H1 (cell line): ENCODE data around the gene CD300LF. TPM values are rescaled to one million over a fixed set of nuclear protein-coding genes. Genes with fewer than 3 reads are reported as not detected.

Experiments
- CTCF ChIA-PET: fragments of 300-600 bp; sonication (Branson Sonifier 250); formaldehyde crosslinking; loops from one replicate; lab custom pipeline; 2021; ENCODE audit not compliant: partially characterized antibody; lab: Charles Lee
- POLR2A ChIA-PET: fragments of 300-600 bp; sonication (Branson Sonifier 250); formaldehyde crosslinking; loops from one replicate; lab custom pipeline; 2021; ENCODE audit warnings: inconsistent platforms; ENCODE audit not compliant: partially characterized antibody; lab: Charles Lee
- DNase-seq, 2 experiments: peaks; one replicate each; pipeline versions ENCODE4 v3.0.0 to v3.0.0-alpha.2; 2010 to 2022; ENCODE audit warnings: low spot score in 2 of 2, low read depth in 1 of 2, mixed read lengths in 1 of 2
- FAIRE-seq: peaks from 2 replicates; lab custom pipeline; 2011; peaks lifted over from hg19 to GRCh38; lab: Jason Lieb, UNC
- H2AFZ ChIP-seq: 2 replicates; pipeline ENCODE4 v1.8.1; 2012; ENCODE audit warnings: low read length, inconsistent platforms
- H2AK5ac ChIP-seq: 2 replicates; pipeline ENCODE4 v1.6.1; 2013; ENCODE audit warnings: low read depth, low read length
- H2BK120ac ChIP-seq: replicated peaks from 2 replicates; pipeline ENCODE3; 2013; ENCODE audit warnings: low read depth, low read length, inconsistent platforms
- H2BK12ac ChIP-seq: 2 replicates; pipeline ENCODE4 v1.6.1; 2013; ENCODE audit warnings: low read depth, low read length
- H2BK15ac ChIP-seq: 2 replicates; pipeline ENCODE4 v1.6.1; 2013; ENCODE audit warnings: low read length
- H2BK20ac ChIP-seq: 2 replicates; pipeline ENCODE4 v1.6.1; 2013; ENCODE audit warnings: low read length
- H2BK5ac ChIP-seq: 2 replicates; pipeline ENCODE4 v1.6.1; 2013; ENCODE audit warnings: low read depth, low read length
- H3K14ac ChIP-seq: 2 replicates; pipeline ENCODE4 v1.6.1; 2013; ENCODE audit warnings: inconsistent platforms; ENCODE audit not compliant: insufficient read length
- H3K18ac ChIP-seq: 2 replicates; pipeline ENCODE4 v1.6.1; 2013; ENCODE audit warnings: low read length; ENCODE audit errors: extremely low read depth
- H3K23ac ChIP-seq: 2 replicates; pipeline ENCODE4 v1.6.1; 2013; ENCODE audit warnings: inconsistent platforms; ENCODE audit not compliant: insufficient read length
- H3K23me2 ChIP-seq: 2 replicates; pipeline ENCODE4 v1.6.1; 2013; ENCODE audit warnings: low read depth, low read length
- H3K27ac ChIP-seq: 2 replicates; pipeline ENCODE4 v1.6.1; 2011; ENCODE audit warnings: low read depth, low read length, inconsistent platforms
- H3K27me3 ChIP-seq, 4 experiments: replicated peaks in 1 of 4; 1 replicate in 1 of 4; 2 replicates in 3 of 4; pipeline versions ENCODE4 v1.6.1 to v1.8.1; 2011 to 2013; ENCODE audit warnings: low read length in 3 of 4, mild to moderate bottlenecking in 3 of 4, inconsistent platforms in 2 of 4, mixed read lengths in 2 of 4, moderate library complexity in 1 of 4; ENCODE audit not compliant: control insufficient read depth in 3 of 4, insufficient read depth in 3 of 4; ENCODE audit errors: extremely low read depth in 1 of 4
- H3K36me3 ChIP-seq, 4 experiments: 2 replicates each; pipeline versions ENCODE4 v1.6.1 to v1.8.1; 2011 to 2013; ENCODE audit warnings: mild to moderate bottlenecking in 4 of 4, low read length in 3 of 4, moderate library complexity in 2 of 4, control low read depth in 1 of 4, inconsistent platforms in 1 of 4; ENCODE audit not compliant: insufficient read depth in 4 of 4, control insufficient read depth in 2 of 4
- H3K4ac ChIP-seq: replicated peaks from 2 replicates; pipeline ENCODE3; 2013; ENCODE audit warnings: low read length, low read depth, mixed read lengths, inconsistent platforms; ENCODE audit not compliant: insufficient read length
- H3K4me1 ChIP-seq, 4 experiments: replicated peaks in 1 of 4; 1 replicate in 1 of 4; 2 replicates in 3 of 4; pipeline versions ENCODE4 v1.6.1 to v1.8.1; 2011 to 2013; ENCODE audit warnings: low read length in 3 of 4, inconsistent platforms in 2 of 4, mixed read lengths in 1 of 4; ENCODE audit not compliant: insufficient read depth in 4 of 4, control insufficient read depth in 3 of 4
- H3K4me2 ChIP-seq, 2 experiments: 2 replicates each; pipeline versions ENCODE4 v1.6.1 to v1.8.1; 2011 to 2013; ENCODE audit warnings: low read depth in 2 of 2, low read length in 2 of 2, control low read depth in 1 of 2, inconsistent platforms in 1 of 2, mild to moderate bottlenecking in 1 of 2; ENCODE audit not compliant: insufficient read depth in 1 of 2
- H3K4me3 ChIP-seq, 4 experiments: fragments of 200-600, 300-600 bp in 1 of 4; sonication (generic), shearing (Covaris generic), sonication (Bioruptor Twin) in 1 of 4; 2 replicates each; pipeline versions ENCODE4 v1.5.1 to v1.8.1; 2011 to 2016; ENCODE audit warnings: low read length in 4 of 4, low read depth in 3 of 4, control low read depth in 2 of 4, inconsistent platforms in 2 of 4, mild to moderate bottlenecking in 2 of 4, mixed read lengths in 1 of 4, moderate library complexity in 1 of 4; ENCODE audit not compliant: insufficient read depth in 2 of 4; ENCODE audit errors: extremely low read depth in 1 of 4
- H3K56ac ChIP-seq: replicated peaks from 2 replicates; pipeline ENCODE3; 2013; ENCODE audit warnings: low read depth, mild to moderate bottlenecking, mixed read lengths, low read length, inconsistent platforms; ENCODE audit not compliant: insufficient read length
- H3K79me1 ChIP-seq: 2 replicates; pipeline ENCODE4 v1.6.1; 2013; ENCODE audit warnings: low read depth, low read length, control low read depth
- H3K79me2 ChIP-seq, 2 experiments: 2 replicates each; pipeline versions ENCODE4 v1.6.1 to v1.8.1; 2012 to 2013; ENCODE audit warnings: low read length in 2 of 2, mild to moderate bottlenecking in 2 of 2, inconsistent platforms in 1 of 2; ENCODE audit not compliant: insufficient read depth in 2 of 2, control insufficient read depth in 1 of 2
- H3K9ac ChIP-seq, 4 experiments: replicated peaks in 1 of 4; 1 replicate in 1 of 4; 2 replicates in 3 of 4; pipeline versions ENCODE4 v1.6.1 to v1.8.1; 2011 to 2013; ENCODE audit warnings: low read depth in 3 of 4, low read length in 3 of 4, control low read depth in 2 of 4, mild to moderate bottlenecking in 2 of 4, moderate library complexity in 2 of 4, inconsistent platforms in 1 of 4; ENCODE audit errors: extremely low read depth in 1 of 4
- H3K9me3 ChIP-seq, 2 experiments: 2 replicates each; pipeline versions ENCODE4 v1.6.1 to v1.8.1; 2012 to 2013; ENCODE audit warnings: mild to moderate bottlenecking in 2 of 2, moderate library complexity in 2 of 2, control low read depth in 1 of 2, inconsistent platforms in 1 of 2, low read depth in 1 of 2, low read length in 1 of 2, mixed read lengths in 1 of 2; ENCODE audit not compliant: insufficient read depth in 2 of 2
- H4K20me1 ChIP-seq, 2 experiments: replicated peaks in 1 of 2; 2 replicates each; pipeline versions ENCODE3 to v1.8.1; 2011 to 2013; ENCODE audit warnings: inconsistent platforms in 2 of 2, low read length in 2 of 2, mild to moderate bottlenecking in 1 of 2; ENCODE audit not compliant: insufficient read depth in 2 of 2, control insufficient read depth in 1 of 2
- H4K5ac ChIP-seq: 2 replicates; pipeline ENCODE4 v1.6.1; 2013; ENCODE audit warnings: low read length, low read depth, mixed read lengths, inconsistent platforms; ENCODE audit not compliant: insufficient read length
- H4K8ac ChIP-seq: 2 replicates; pipeline ENCODE4 v1.8.0; 2013; ENCODE audit warnings: mild to moderate bottlenecking, moderate library complexity, low read length, inconsistent platforms; ENCODE audit not compliant: insufficient read depth; ENCODE audit errors: extremely low read depth
- H4K91ac ChIP-seq: replicated peaks from 2 replicates; pipeline ENCODE3; 2013; ENCODE audit warnings: low read length, mixed read lengths, inconsistent platforms; ENCODE audit not compliant: insufficient read length
- EP300 ChIP-seq, 2 experiments: IDR thresholded peaks; 1 replicate in 1 of 2; 2 replicates in 1 of 2; pipeline ENCODE4 v1.6.1; 2011 to 2012; ENCODE audit warnings: low read depth in 2 of 2, low read length in 2 of 2, mild to moderate bottlenecking in 2 of 2, borderline replicate concordance in 1 of 2, inconsistent platforms in 1 of 2, moderate library complexity in 1 of 2
- JUND ChIP-seq: IDR thresholded peaks from 2 replicates; pipeline ENCODE4 v1.6.1; 2011; ENCODE audit warnings: mild to moderate bottlenecking, improper control_type of control experiment, low read length
- KDM4A ChIP-seq: IDR thresholded peaks from one replicate; pipeline ENCODE4 v1.7.1; 2012; ENCODE audit warnings: low read depth, mild to moderate bottlenecking, moderate library complexity, low read length, inconsistent platforms; ENCODE audit not compliant: severe bottlenecking
- MAFK ChIP-seq: IDR thresholded peaks from 2 replicates; pipeline ENCODE4 v1.6.1; 2012; ENCODE audit warnings: low read depth, mild to moderate bottlenecking, improper control_type of control experiment, low read length
- NANOG ChIP-seq: IDR thresholded peaks from 2 replicates; pipeline ENCODE4 v1.6.1; 2011; ENCODE audit warnings: low read length, low read depth, mild to moderate bottlenecking, inconsistent platforms; ENCODE audit not compliant: insufficient read depth, poor library complexity, severe bottlenecking
- SIX5 ChIP-seq: IDR thresholded peaks from 2 replicates; pipeline ENCODE4 v1.6.1; 2011; ENCODE audit warnings: mild to moderate bottlenecking, low read depth, low read length
- SP2 ChIP-seq: IDR thresholded peaks from 2 replicates; pipeline ENCODE4 v1.6.1; 2012; ENCODE audit warnings: mild to moderate bottlenecking, low read length, inconsistent platforms
- WGBS, 2 experiments: shearing (Covaris generic) in 1 of 2; methylation state at CpG; one replicate each; pipeline versions ENCODE4 v1.1.6 to v1.1.7; 2013 to 2015; ENCODE audit warnings: low lambda C conversion rate in 2 of 2, mixed read lengths in 2 of 2, inconsistent platforms in 1 of 2, low coverage in 1 of 2, missing lambda C conversion rate in 1 of 2; ENCODE audit not compliant: insufficient replicate concordance in 2 of 2, insufficient coverage in 1 of 2, insufficient read length in 1 of 2; ENCODE audit errors: extremely low coverage in 1 of 2, missing lambda C conversion rate in 1 of 2; 5-methylcytosine and 5-hydroxymethylcytosine counted together
- polyA plus RNA-seq, 7 experiments: library from polyadenylated mRNA; depleted of rRNA in 3 of 7; stranded (reverse) in 5 of 7; unstranded in 2 of 7; fragments of >200 nt in 5 of 7; fragments of 200-250 nt in 2 of 7; gene quantifications; 1 replicate in 5 of 7; 2 replicates in 1 of 7; 4 replicates in 1 of 7; pipeline versions ENCODE4 v1.2.1 to v1.2.3, GENCODE V29; 2011 to 2013; ENCODE audit warnings: missing spikeins in 2 of 7, mixed read lengths in 2 of 7
- total RNA-seq: library from RNA; stranded (reverse); fragmentation: NEBNext Ultra II Directional; extraction: Animal tissue kit (Norgen Biotek cat#: 25700); gene quantifications from 2 replicates; pipeline ENCODE4 v1.2.1, GENCODE V29; 2021
- TF ChIP-seq, protein P1 (sequence below): IDR thresholded peaks from 2 replicates; pipeline ENCODE4 v1.6.1; 2011; ENCODE audit warnings: low read length, improper control_type of control experiment

CD300LF gene
- total and polyA plus RNA-seq, 2 of the 8 experiments (the other 6 are each of a cell fraction or from before 2014, with no cell fraction given) = not detected

GRCh38 chr17:74740173-74740572 lies 27.4 kb upstream of the CD300LF start:
- no peak overlapping the region for H3K4ac ChIP-seq
- H3K23me2 ChIP-seq = peaks cover 12% of the 10 kb centered on the region; the same call in 1 of the 2 replicates
- H2BK12ac ChIP-seq = no peak overlapping the region
- DNase-seq = no peak
- no peak overlapping the region for H2BK5ac ChIP-seq
- H2BK15ac ChIP-seq = 0 out of 2 replicates have a peak overlapping the region, but pooled peaks have one; percentile 2
- H3K9ac ChIP-seq = no peak overlapping the region
- H3K23ac ChIP-seq = no peak overlapping the region
- no peaks in the 10 kb centered on the region for H3K36me3 ChIP-seq
- no peak for TF ChIP-seq SP2
- no peak for TF ChIP-seq JUND
- TF ChIP-seq SIX5 = no peak
- no peak for TF ChIP-seq EP300 (IDR thresholded peaks at IDR 0.05; ENCODE audit: borderline replicate concordance in 1 of 2, low read depth in 2 of 2, low read length in 2 of 2)
- TF ChIP-seq, protein P1, sequence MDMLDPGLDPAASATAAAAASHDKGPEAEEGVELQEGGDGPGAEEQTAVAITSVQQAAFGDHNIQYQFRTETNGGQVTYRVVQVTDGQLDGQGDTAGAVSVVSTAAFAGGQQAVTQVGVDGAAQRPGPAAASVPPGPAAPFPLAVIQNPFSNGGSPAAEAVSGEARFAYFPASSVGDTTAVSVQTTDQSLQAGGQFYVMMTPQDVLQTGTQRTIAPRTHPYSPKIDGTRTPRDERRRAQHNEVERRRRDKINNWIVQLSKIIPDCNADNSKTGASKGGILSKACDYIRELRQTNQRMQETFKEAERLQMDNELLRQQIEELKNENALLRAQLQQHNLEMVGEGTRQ = no peak
- no peak for TF ChIP-seq KDM4A
- no peak for TF ChIP-seq MAFK
- TF ChIP-seq NANOG = no peak
- H3K79me1 ChIP-seq = no peaks in the 10 kb centered on the region
- 92% methylated on average over 6 of the region's 6 CpGs; no CpG with 5 or more reads in 1 of the 2 experiments for WGBS, 2 experiments
- no peak overlapping the region for H2AFZ ChIP-seq
- H3K4me1 ChIP-seq = peaks cover 5 to 22% (median 13%) of the 10 kb centered on the region in 4 experiments
- CTCF ChIA-PET = interaction anchor here (1.2 to 5.7 kb wide), 4 partner anchors 17 to 126 kb away, joined by 3 to 45 read pairs (median 14); no protein-coding TSS in a partner anchor
- no peak overlapping the region for H4K5ac ChIP-seq
- H3K4me2 ChIP-seq = no peak overlapping the region
- FAIRE-seq = no peak
- no peaks in the 10 kb centered on the region for H3K9me3 ChIP-seq
- no peak overlapping the region for H2BK20ac ChIP-seq
- H3K56ac ChIP-seq = no peak overlapping the region
- no peak overlapping the region for H3K27ac ChIP-seq
- H4K8ac ChIP-seq = no peak overlapping the region
- POLR2A ChIA-PET = no interaction called here
- H3K18ac ChIP-seq = no peak overlapping the region
- no peak overlapping the region for H3K4me3 ChIP-seq
- H3K79me2 ChIP-seq = no peaks in the 10 kb centered on the region
- no peak overlapping the region for H2BK120ac ChIP-seq
- no peaks in the 10 kb centered on the region for H4K20me1 ChIP-seq
- no peak overlapping the region for H4K91ac ChIP-seq
- H3K14ac ChIP-seq = no peak overlapping the region
- H2AK5ac ChIP-seq = no peak overlapping the region; the same call in 1 of the 2 replicates
- H3K27me3 ChIP-seq = peaks cover 0 to 5% (median 2%) of the 10 kb centered on the region in 4 experiments; a peak in 4 of 7 replicates
